ENCODE results near the gene EXTL1.

- TF ChIP-seq CTCF (IDR thresholded peaks at IDR 0.05 in 2 of 3, conservative IDR thresholded peaks at IDR 0.05 in 1 of 3; ENCODE audit: control insufficient read depth in 2 of 3, extremely low read depth in 1 of 3, insufficient read depth in 1 of 3, low read depth in 3 of 3, low read length in 3 of 3) (no peak), USF1 (IDR thresholded peaks at IDR 0.05; ENCODE audit: borderline replicate concordance, extremely low read length, insufficient read depth, low read depth, low read length) (no peak), KAT2A (conservative IDR thresholded peaks at IDR 0.05; ENCODE audit: control insufficient read depth, low read depth, low read length) (no peak), YY1 (IDR thresholded peaks at IDR 0.05; ENCODE audit: low read depth, low read length) (no peak), POLR2A (IDR thresholded peaks at IDR 0.05; ENCODE audit: low read depth, low read length) (no peak), POLR2AphosphoS5 (IDR thresholded peaks at IDR 0.05; ENCODE audit: low read length) (no peak), SUZ12 (IDR thresholded peaks at IDR 0.05; ENCODE audit: unreplicated experiment) (no peak), ESRRA (IDR thresholded peaks at IDR 0.05; ENCODE audit: low read length) (no peak), POU2F2 (IDR thresholded peaks at IDR 0.05; ENCODE audit: borderline replicate concordance, low read depth, low read length) (no peak)
Observed at GRCh38 chr1:26034504-26035202, 13.1 kb downstream of the EXTL1 start.

Data from GM12878 (cell line).